PC-9 (cell line): ENCODE measurements around the gene NMB. TPM values are rescaled to one million over a fixed set of nuclear protein-coding genes. Genes with fewer than 3 reads are reported as not detected.

Source experiments
- BruUV-seq: library from RNA; stranded (reverse); fragments of 400-500 nt; replicated peaks from 2 replicates; lab custom pipeline; 2021; lab: Mats Ljungman, UMichigan
- CTCF ChIA-PET: fragments of 300-600 bp; sonication (Branson Sonifier 250); formaldehyde crosslinking; loops from one replicate; lab custom pipeline; 2022; ENCODE audit warnings: antibody characterized with exemption; lab: Charles Lee
- POLR2A ChIA-PET: fragments of 300-600 bp; sonication (Branson Sonifier 250); formaldehyde crosslinking; loops from one replicate; lab custom pipeline; 2022; ENCODE audit warnings: antibody characterized with exemption; ENCODE audit not compliant: unreplicated experiment; lab: Charles Lee
- DNase-seq, 2 experiments: peaks; one replicate each; pipeline versions ENCODE4 v3.0.0 to v3.0.0-alpha.2; 2015 to 2022; ENCODE audit warnings: mixed read lengths in 1 of 2
- H2AFZ ChIP-seq: fragments of 200-600 bp; sonication (generic); 2 replicates; pipeline ENCODE4 v1.8.1; 2017; ENCODE audit warnings: antibody characterized with exemption
- H3F3A ChIP-seq: fragments of 200-600 bp; sonication (generic); 2 replicates; pipeline ENCODE4 v1.8.1; 2017; ENCODE audit warnings: antibody characterized with exemption, mild to moderate bottlenecking, low read depth; ENCODE audit not compliant: insufficient read depth
- H3K27ac ChIP-seq: fragments of 200-600 bp; sonication (generic); 2 replicates; pipeline ENCODE4 v1.6.1; 2016; ENCODE audit warnings: mixed run types
- H3K27me3 ChIP-seq: fragments of 200-600 bp; sonication (generic); 2 replicates; pipeline ENCODE4 v1.6.1; 2016; ENCODE audit warnings: low read depth, mixed run types; ENCODE audit not compliant: insufficient read depth
- H3K36me3 ChIP-seq: fragments of 200-600 bp; sonication (generic); 2 replicates; pipeline ENCODE4 v1.6.1; 2016; ENCODE audit warnings: low read depth, mixed run types
- H3K4me1 ChIP-seq: fragments of 200-600 bp; sonication (generic); replicated peaks from 2 replicates; pipeline ENCODE4 v1.6.1; 2016; ENCODE audit warnings: mixed run types; ENCODE audit not compliant: insufficient read depth
- H3K4me2 ChIP-seq: fragments of 200-600 bp; sonication (generic); 2 replicates; pipeline ENCODE4 v1.6.1; 2017; ENCODE audit warnings: mixed run types
- H3K4me3 ChIP-seq: fragments of 200-600 bp; sonication (generic); 2 replicates; pipeline ENCODE4 v1.6.1; 2016; ENCODE audit warnings: mixed run types
- H3K79me2 ChIP-seq: fragments of 200-600 bp; sonication (generic); 2 replicates; pipeline ENCODE4 v1.6.1; 2017; ENCODE audit warnings: low read depth, mixed run types
- H3K9me2 ChIP-seq: fragments of 200-600 bp; sonication (generic); 2 replicates; pipeline ENCODE4 v1.8.1; 2017; ENCODE audit warnings: mild to moderate bottlenecking; ENCODE audit not compliant: insufficient read depth
- H3K9me3 ChIP-seq: fragments of 200-600 bp; sonication (generic); 2 replicates; pipeline ENCODE4 v1.8.1; 2016; ENCODE audit warnings: low read depth; ENCODE audit not compliant: insufficient read depth
- H4K20me1 ChIP-seq: fragments of 200-600 bp; sonication (generic); 2 replicates; pipeline ENCODE4 v1.8.1; 2017; ENCODE audit not compliant: insufficient read depth
- CTCF ChIP-seq: fragments of 200-600 bp; sonication (generic); conservative IDR thresholded peaks from 2 replicates; pipeline ENCODE4 v1.6.1; 2017; ENCODE audit warnings: mixed run types, antibody characterized with exemption, mild to moderate bottlenecking, moderate library complexity
- EZH2 ChIP-seq: fragments of 200-600 bp; sonication (generic); IDR thresholded peaks from 2 replicates; pipeline ENCODE4 v1.8.0; 2017; ENCODE audit warnings: antibody characterized with exemption, low read depth
- intact Hi-C: fragments of 100-400 bp; cut with micrococcal nuclease; formaldehyde crosslinking; loops from one replicate; pipeline ENCODE4 v1.10.0; 2022; ENCODE audit not compliant: unreplicated experiment
- total RNA-seq: library from RNA; stranded (reverse); gene quantifications from 2 replicates; pipeline ENCODE4 v1.2.3, GENCODE V29; 2021

NMB gene
- total RNA-seq, 1 experiment from 2014 or later, result 77.1 TPM

DNA sequence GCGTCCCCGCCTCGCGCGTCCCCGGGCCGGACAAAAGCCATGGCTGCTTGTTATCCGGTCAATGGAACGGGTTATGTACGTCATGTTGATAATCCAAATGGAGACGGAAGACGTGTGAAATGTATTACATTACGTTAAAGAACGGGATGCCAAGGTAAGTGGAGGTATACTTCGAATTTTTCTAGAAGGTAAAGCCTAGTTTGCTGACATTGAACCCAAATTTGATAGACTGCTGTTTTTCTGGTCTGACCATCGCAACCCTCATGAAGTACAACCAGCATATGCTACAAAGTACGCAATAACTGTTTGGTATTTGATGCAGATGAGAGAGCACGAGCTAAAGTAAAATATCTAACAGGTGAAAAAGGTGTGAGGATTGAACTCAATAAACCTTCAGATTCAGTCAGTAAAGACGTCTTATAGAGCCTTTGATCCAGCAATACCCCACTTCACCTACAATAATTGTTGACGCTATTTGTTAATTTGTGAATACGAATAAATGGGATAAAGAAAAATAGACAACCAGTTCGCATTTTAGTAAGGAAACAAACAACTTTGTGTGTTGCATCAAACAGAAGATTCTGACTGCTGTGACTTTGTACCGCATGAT, 23.7 kb downstream of the NMB start:
- ChIA-PET POLR2A (interaction anchor here (0.6 kb wide), 1 partner anchor 10 kb away, joined by 4 read pairs; no protein-coding TSS in a partner anchor), CTCF (interaction anchor here (1.0 kb wide), 1 partner anchor 35 kb away, joined by 3 read pairs; no protein-coding TSS in a partner anchor)
- DNase-seq, result no peak
- intact Hi-C loops, result no loop called here
- Histone ChIP-seq H3K9me2 (no peaks in the 10 kb centered on the region), H2AFZ (peak overlapping the region; percentile 67; the same call in 1 of the 2 replicates), H3K36me3 (0 out of 2 replicates have a peak, but pooled peaks cover 5% of the 10 kb centered on the region), H3F3A (peaks cover 20% of the 10 kb centered on the region), H3K9me3 (no peaks in the 10 kb centered on the region), H4K20me1 (peaks cover 4% of the 10 kb centered on the region; the same call in 1 of the 2 replicates), H3K27me3 (no peaks in the 10 kb centered on the region), H3K79me2 (peaks cover 16% of the 10 kb centered on the region), H3K4me2 (peak overlapping the region; percentile 93), H3K27ac (no peak overlapping the region), H3K4me1 (peaks cover 33% of the 10 kb centered on the region), H3K4me3 (peak overlapping the region; percentile 70)
- no TSS peak for BruUV-seq
- TF ChIP-seq EZH2 (no peak), CTCF (no peak)

- TF ChIP-seq EZH2 (no peak), CTCF (no peak)
- Histone ChIP-seq H3K27me3 (no peaks in the 10 kb centered on the region), H3K9me2 (no peaks in the 10 kb centered on the region), H3K4me1 (peaks cover 33% of the 10 kb centered on the region), H3K36me3 (0 out of 2 replicates have a peak, but pooled peaks cover 4% of the 10 kb centered on the region), H2AFZ (peak overlapping the region; percentile 67), H3K4me2 (peak overlapping the region; percentile 93), H4K20me1 (peaks cover 4% of the 10 kb centered on the region; the same call in 1 of the 2 replicates), H3K4me3 (peak overlapping the region; percentile 70), H3K27ac (no peak overlapping the region), H3F3A (peaks cover 20% of the 10 kb centered on the region), H3K79me2 (peaks cover 16% of the 10 kb centered on the region), H3K9me3 (no peaks in the 10 kb centered on the region)
- BruUV-seq, result no TSS peak
- POLR2A ChIA-PET, result interaction anchor here (0.6 kb wide), 1 partner anchor 9 kb away, joined by 4 read pairs; no protein-coding TSS in a partner anchor
- DNase-seq, result peak; percentile 46 to 63
- CTCF ChIA-PET, result interaction anchor here (1.0 kb wide), 1 partner anchor 34 kb away, joined by 3 read pairs; no protein-coding TSS in a partner anchor
- intact Hi-C loops, result no loop called here
These were observed 24.4 kb downstream of the NMB start for GRCh38 chr15:84633311-84634227.

DNA sequence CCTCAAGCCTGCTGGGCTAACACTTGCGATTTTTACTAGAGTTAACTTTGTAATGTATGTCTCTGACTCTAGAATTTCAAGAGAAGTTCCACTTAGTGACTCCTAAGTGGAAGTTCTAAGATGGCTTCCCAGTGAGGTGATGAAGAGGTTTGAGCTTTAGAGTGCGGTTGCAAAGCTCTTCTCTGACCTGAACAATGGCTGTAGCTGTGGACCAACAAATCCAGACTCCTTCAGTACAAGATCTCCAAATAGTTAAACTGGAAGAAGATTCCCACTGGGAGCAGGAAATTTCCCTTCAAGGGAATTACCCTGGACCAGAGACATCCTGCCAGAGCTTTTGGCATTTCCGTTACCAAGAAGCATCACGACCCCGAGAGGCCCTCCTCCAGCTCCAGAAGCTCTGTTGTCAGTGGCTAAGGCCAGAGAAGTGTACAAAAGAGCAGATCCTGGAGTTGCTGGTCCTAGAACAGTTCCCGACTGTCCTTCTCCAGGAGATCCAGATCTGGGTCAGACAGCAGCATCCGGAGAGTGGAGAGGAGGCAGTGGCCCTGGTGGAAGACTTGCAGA, 26.2 kb downstream of the NMB start:
- DNase-seq, result no peak
- BruUV-seq, result TSS peak; percentile 60
- Histone ChIP-seq H4K20me1 (no peaks in the 10 kb centered on the region), H3K9me2 (no peaks in the 10 kb centered on the region), H3K27ac (0 out of 2 replicates have a peak overlapping the region, but pooled peaks have one; percentile 9), H3K36me3 (no peaks in the 10 kb centered on the region), H3K4me3 (peak overlapping the region; percentile 70), H3K4me2 (peak overlapping the region; percentile 93), H2AFZ (peak overlapping the region; percentile 97), H3K9me3 (no peaks in the 10 kb centered on the region), H3K79me2 (peaks cover 16% of the 10 kb centered on the region), H3K27me3 (no peaks in the 10 kb centered on the region), H3K4me1 (peaks cover 33% of the 10 kb centered on the region), H3F3A (peaks cover 9% of the 10 kb centered on the region; the same call in 1 of the 2 replicates)
- no peak for TF ChIP-seq EZH2
- TF ChIP-seq CTCF, result no peak
- ChIA-PET CTCF (no interaction called here), POLR2A (interaction anchor here (0.6 to 0.7 kb wide), 3 partner anchors 9 to 172 kb away, joined by 3 to 6 read pairs (median 5); no protein-coding TSS in a partner anchor)
- intact Hi-C loops, result loop anchor here (2.0 kb wide), 1 partner anchor 31 kb away; the partner anchor contains the start of gene ZSCAN2
